SIG-M5 treated with dmso at 0.1 percent for 504 hours (cell line): ENCODE data around the gene FLOT1.
"Not testable (repeated sequence)": the region's sequence is repeated elsewhere in the genome, so short reads cannot be mapped to it uniquely, and the experiment has no call there.

Source experiments
- DNase-seq: peaks from one replicate; lab custom pipeline; 2025; ENCODE audit not compliant: unreplicated experiment; lab: John Stamatoyannopoulos, UW

The FLOT1 gene

GRCh38 chr6:30767944-30768301 lies 25.4 kb upstream of the FLOT1 start:
- no peak for DNase-seq

GRCh38 chr6:30767158-30767943 lies 24.9 kb upstream of the FLOT1 start:
- no peak for DNase-seq

GRCh38 chr6:30766461-30767157 lies 24.1 kb upstream of the FLOT1 start:
- DNase-seq = no peak

- DNase-seq = not testable (repeated sequence)
These were observed 23.0 kb upstream of the FLOT1 start for GRCh38 chr6:30765495-30765894.

- not testable (repeated sequence) for DNase-seq
These were observed 22.1 kb upstream of the FLOT1 start for GRCh38 chr6:30764490-30765043.

- no peak for DNase-seq
These were observed 21.4 kb upstream of the FLOT1 start for GRCh38 chr6:30763618-30764489.

- no peak for DNase-seq
These were observed 20.7 kb upstream of the FLOT1 start for GRCh38 chr6:30763155-30763617.

- DNase-seq = no peak
These were observed 19.4 kb upstream of the FLOT1 start for GRCh38 chr6:30761791-30762429.

GRCh38 chr6:30760549-30760948 lies 18.1 kb upstream of the FLOT1 start:
- DNase-seq = no peak

- no peak for DNase-seq
These were observed 17.2 kb upstream of the FLOT1 start for GRCh38 chr6:30759575-30760239.

- DNase-seq = no peak
These were observed 14.9 kb upstream of the FLOT1 start for GRCh38 chr6:30757261-30757904.

GRCh38 chr6:30756405-30757003 lies 14.0 kb upstream of the FLOT1 start:
- not testable (repeated sequence) for DNase-seq

GRCh38 chr6:30754631-30755030 lies 12.1 kb upstream of the FLOT1 start:
- no peak for DNase-seq

GRCh38 chr6:30752157-30752927 lies 9.9 kb upstream of the FLOT1 start:
- DNase-seq = peak; percentile 56

- DNase-seq = no peak
These were observed 7.8 kb upstream of the FLOT1 start for GRCh38 chr6:30750379-30750668.

GRCh38 chr6:30749554-30750378 lies 7.3 kb upstream of the FLOT1 start:
- no peak for DNase-seq

GRCh38 chr6:30748851-30749540 lies 6.5 kb upstream of the FLOT1 start:
- no peak for DNase-seq
